Heart left ventricle (tissue), 16 donors: ENCODE measurements around the gene FUZ. TPM values are rescaled to one million over a fixed set of nuclear protein-coding genes. Genes with fewer than 3 reads are reported as not detected.

Experiments
- ATAC-seq, 4 donors: fragments of 200-7000 bp; cut with Tn5 transposase; one replicate each; pipeline ENCODE4 v1.9.1; 2020 to 2022; ENCODE audit warnings: moderate library complexity in 4 of 4, mild to moderate bottlenecking in 3 of 4, moderate number of reproducible peaks in 1 of 4
- DNase-seq, 5 donors: peaks; one replicate each; pipeline ENCODE4 v3.0.0-alpha.2; 2020
- H3K27ac ChIP-seq, 12 donors: fragments of 200-600 bp; sonication (generic) in 4 of 12; one replicate each; pipeline versions ENCODE4 v1.5.0 to v1.8.0; 2016 to 2022; ENCODE audit warnings: mild to moderate bottlenecking in 2 of 12
- H3K27me3 ChIP-seq, 9 donors: fragments of 200-600 bp; sonication (generic) in 2 of 9; one replicate each; pipeline versions ENCODE4 v1.5.1 to v1.8.0; 2016 to 2022; ENCODE audit warnings: mild to moderate bottlenecking in 3 of 9
- H3K36me3 ChIP-seq, 9 donors: fragments of 200-600 bp; sonication (generic) in 2 of 9; one replicate each; pipeline versions ENCODE4 v1.5.0 to v1.8.0; 2018 to 2022; ENCODE audit warnings: mild to moderate bottlenecking in 2 of 9
- H3K4me1 ChIP-seq, 12 donors: fragments of 200-600 bp; sonication (generic) in 4 of 12; one replicate each; pipeline versions ENCODE4 v1.5.0 to v1.8.0; 2016 to 2022; ENCODE audit warnings: mild to moderate bottlenecking in 3 of 12
- H3K4me3 ChIP-seq, 12 donors: fragments of 200-600 bp; sonication (generic) in 4 of 12; one replicate each; pipeline versions ENCODE4 v1.5.0 to v1.8.0; 2017 to 2022; ENCODE audit warnings: mild to moderate bottlenecking in 9 of 12, moderate library complexity in 4 of 12
- H3K9me3 ChIP-seq, 12 donors: fragments of 200-600 bp; sonication (generic) in 4 of 12; one replicate each; pipeline versions ENCODE4 v1.5.0 to v1.8.0; 2016 to 2022; ENCODE audit warnings: mild to moderate bottlenecking in 1 of 12
- POLR2A ChIP-seq, 2 donors: fragments of 450-650 bp; IDR thresholded peaks; one replicate each; pipeline ENCODE4 v1.6.1; 2017; ENCODE audit warnings: antibody characterized with exemption in 2 of 2, mild to moderate bottlenecking in 2 of 2, moderate library complexity in 2 of 2
- WGBS, 4 donors: extraction: QIAGEN DNeasy Blood & Tissue Kit in 2 of 4; methylation state at CpG; one replicate each; pipeline versions ENCODE4 v1.1.5 to v1.1.7; 2013 to 2018; 5-methylcytosine and 5-hydroxymethylcytosine counted together
- intact Hi-C, 10 donors: fragments of 100-400 bp; cut with DNase I; formaldehyde crosslinking; loops; one replicate each; pipeline versions ENCODE4 v1.11.1 to v1.14.2; 2022
- polyA plus RNA-seq, 2 donors: library from polyadenylated mRNA; stranded (reverse); fragments of 200-250 nt; gene quantifications; one replicate each; pipeline ENCODE4 v1.2.3, GENCODE V29; 2013
- total RNA-seq, 9 donors: library from RNA; depleted of rRNA in 2 of 9; stranded (reverse); fragments of >200 nt in 2 of 9; fragmentation: NEBNext Ultra II Directional in 3 of 9; extraction: Animal tissue kit (Norgen Biotek cat#: 25700) in 3 of 9; gene quantifications; one replicate each; pipeline versions ENCODE4 v1.1.0 to v1.2.4, GENCODE V29; 2016 to 2023
- TF ChIP-seq, protein P1 (sequence below), 12 donors: fragments of 200-600 bp; sonication (generic) in 4 of 12; IDR thresholded peaks; one replicate each; pipeline versions ENCODE4 v1.5.0 to v1.8.0; 2018 to 2022; ENCODE audit warnings: antibody characterized with exemption in 12 of 12, mild to moderate bottlenecking in 5 of 12
- donor health status: ischemic (EF 13 %, LVEDD 7.1; RV severe dilation, severe dysfunction).
- donor health status: healthy with polysubstance abuse.
- donor health status: DM: no; HTN: yes; CAD: no.
- donor health status: DM: no; HTN: no; CAD: no.
- donor health status: ischemic (EF 25% LVEDD 6.9; RV normal size, moderate dysfunction).
- donor health status: ischemic (EF 25% LVEDD 5.7; RV mildly dilated, moderate dysfunction).
- donor health status: healthy.
- donor health status: DM: yes; HTN: yes; CAD: no.
- donor health status: ischemic (EF 35%, LVEDD 5.7; RV mildly dilated, moderate dysfunction).
- donor health status: nonischemic (EF 11% LVEDD 7.7; RV severe dilation, severe dysfunction).
- donor health status: DM: yes; HTN: yes; CAD: no.
- donor health status: PGD.
- donor health status: ischemic (EF 29% LVEDD 5.4; RV normal size, mild dysfunction).
- donor health status: nonischemic (EF 23%, LVEDD 6.1; RV moderate dilation, normal function).

FUZ gene
- total and polyA plus RNA-seq, 11 donors = 12.7 to 29.1 (median 16.2) TPM

DNA sequence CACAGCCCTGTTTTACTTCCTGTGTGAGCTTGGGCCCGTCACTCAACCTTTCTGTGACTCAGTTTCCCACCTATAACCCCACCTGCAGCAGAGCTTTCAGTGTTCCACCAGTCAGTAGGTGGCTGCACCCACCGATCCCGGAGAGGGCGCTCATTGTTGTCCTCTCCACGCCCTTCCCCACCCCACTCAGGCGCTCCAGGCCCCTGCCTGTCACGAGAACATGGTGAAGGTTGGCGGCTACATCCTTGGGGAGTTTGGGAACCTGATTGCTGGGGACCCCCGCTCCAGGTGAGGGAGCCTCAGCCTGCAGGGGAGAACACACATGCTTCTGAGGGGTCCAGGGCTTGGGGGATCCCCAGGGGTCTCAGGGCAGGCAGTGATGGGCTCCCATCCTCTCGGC lies 12.3 kb downstream of the FUZ start:
- H3K27ac ChIP-seq = no peak overlapping the region
- H3K27me3 ChIP-seq = no peaks in the 10 kb centered on the region
- no peak overlapping the region for H3K4me3 ChIP-seq
- peaks cover 0 to 14% (median 1%) of the 10 kb centered on the region in 12 donors for H3K4me1 ChIP-seq
- DNase-seq (no peak), ATAC-seq (no peak)
- 91 to 97% (median 96%) methylated on average over 9 to 10 of the region's 10 CpGs for WGBS, 4 donors
- no peak for TF ChIP-seq POLR2A (IDR thresholded peaks at IDR 0.05)
- TF ChIP-seq, protein P1, sequence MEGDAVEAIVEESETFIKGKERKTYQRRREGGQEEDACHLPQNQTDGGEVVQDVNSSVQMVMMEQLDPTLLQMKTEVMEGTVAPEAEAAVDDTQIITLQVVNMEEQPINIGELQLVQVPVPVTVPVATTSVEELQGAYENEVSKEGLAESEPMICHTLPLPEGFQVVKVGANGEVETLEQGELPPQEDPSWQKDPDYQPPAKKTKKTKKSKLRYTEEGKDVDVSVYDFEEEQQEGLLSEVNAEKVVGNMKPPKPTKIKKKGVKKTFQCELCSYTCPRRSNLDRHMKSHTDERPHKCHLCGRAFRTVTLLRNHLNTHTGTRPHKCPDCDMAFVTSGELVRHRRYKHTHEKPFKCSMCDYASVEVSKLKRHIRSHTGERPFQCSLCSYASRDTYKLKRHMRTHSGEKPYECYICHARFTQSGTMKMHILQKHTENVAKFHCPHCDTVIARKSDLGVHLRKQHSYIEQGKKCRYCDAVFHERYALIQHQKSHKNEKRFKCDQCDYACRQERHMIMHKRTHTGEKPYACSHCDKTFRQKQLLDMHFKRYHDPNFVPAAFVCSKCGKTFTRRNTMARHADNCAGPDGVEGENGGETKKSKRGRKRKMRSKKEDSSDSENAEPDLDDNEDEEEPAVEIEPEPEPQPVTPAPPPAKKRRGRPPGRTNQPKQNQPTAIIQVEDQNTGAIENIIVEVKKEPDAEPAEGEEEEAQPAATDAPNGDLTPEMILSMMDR (IDR thresholded peaks at IDR 0.05) = no peak
- intact Hi-C loops = loop anchor here in 1 of 10 donors (5.0 kb wide), 1 partner anchor 33 kb away; the partner anchor contains the start of gene AP2A1
- peaks cover 5 to 96% (median 85%) of the 10 kb centered on the region in 9 donors for H3K36me3 ChIP-seq
- H3K9me3 ChIP-seq = no peaks in the 10 kb centered on the region

DNA sequence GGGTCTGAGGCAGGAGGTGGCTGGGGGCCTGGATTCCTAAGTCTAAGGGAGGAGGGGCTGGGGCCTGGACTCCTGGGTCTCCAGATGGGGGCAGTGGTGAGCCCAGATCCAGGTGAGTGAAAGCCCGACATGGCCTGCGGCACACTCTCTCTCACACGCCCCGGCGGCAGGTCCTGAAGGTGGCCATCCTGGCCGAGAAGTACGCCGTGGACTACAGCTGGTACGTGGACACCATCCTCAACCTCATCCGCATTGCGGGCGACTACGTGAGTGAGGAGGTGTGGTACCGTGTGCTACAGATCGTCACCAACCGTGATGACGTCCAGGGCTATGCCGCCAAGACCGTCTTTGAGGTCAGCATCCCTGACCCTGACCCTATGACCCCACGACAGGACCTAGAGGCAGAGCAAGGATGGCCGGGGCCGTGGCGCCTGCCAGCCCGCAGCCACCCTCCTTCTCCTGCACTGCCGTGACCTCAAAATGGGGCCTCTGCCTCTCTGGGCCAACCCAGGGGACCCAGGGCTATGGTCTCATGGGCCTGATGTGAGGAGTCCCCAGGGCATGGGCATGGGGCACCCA lies 13.2 kb downstream of the FUZ start:
- 91 to 95% (median 94%) methylated on average over 20 to 25 of the region's 25 CpGs for WGBS, 4 donors
- no peak overlapping the region for H3K27ac ChIP-seq
- no peak overlapping the region for H3K4me3 ChIP-seq
- intact Hi-C loops = loop anchor here in 1 of 10 donors (5.0 kb wide), 1 partner anchor 33 kb away; the partner anchor contains the start of gene AP2A1
- no peaks in the 10 kb centered on the region for H3K9me3 ChIP-seq
- H3K36me3 ChIP-seq = peaks cover 5 to 97% (median 87%) of the 10 kb centered on the region in 9 donors
- TF ChIP-seq POLR2A (IDR thresholded peaks at IDR 0.05) = no peak
- TF ChIP-seq, protein P1 (IDR thresholded peaks at IDR 0.05) = peak in 2 of 12 donors; percentile 7 to 8
- ATAC-seq (no peak), DNase-seq (no peak)
- peaks cover 0 to 14% (median 1%) of the 10 kb centered on the region in 12 donors for H3K4me1 ChIP-seq
- H3K27me3 ChIP-seq = no peaks in the 10 kb centered on the region

DNA sequence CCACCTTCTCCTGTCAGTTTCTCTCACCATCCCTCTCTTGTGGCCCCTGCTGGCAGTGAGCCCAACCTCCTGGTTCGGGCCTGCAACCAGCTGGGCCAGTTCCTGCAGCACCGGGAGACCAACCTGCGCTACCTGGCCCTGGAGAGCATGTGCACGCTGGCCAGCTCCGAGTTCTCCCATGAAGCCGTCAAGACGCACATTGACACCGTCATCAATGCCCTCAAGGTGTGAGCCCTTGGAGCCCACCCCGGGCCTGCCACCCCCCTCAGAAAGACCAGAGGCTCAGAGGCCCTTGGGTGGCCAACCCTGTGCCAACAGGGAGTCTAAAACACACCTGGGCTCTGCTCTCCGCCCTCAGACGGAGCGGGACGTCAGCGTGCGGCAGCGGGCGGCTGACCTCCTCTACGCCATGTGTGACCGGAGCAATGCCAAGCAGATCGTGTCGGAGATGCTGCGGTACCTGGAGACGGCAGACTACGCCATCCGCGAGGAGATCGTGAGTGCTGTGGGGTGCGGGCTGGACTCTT lies 13.8 kb downstream of the FUZ start:
- Histone ChIP-seq H3K4me1 (peaks cover 0 to 14% (median 1%) of the 10 kb centered on the region in 12 donors), H3K27ac (no peak overlapping the region), H3K27me3 (no peaks in the 10 kb centered on the region), H3K4me3 (no peak overlapping the region), H3K36me3 (peaks cover 5 to 97% (median 87%) of the 10 kb centered on the region in 9 donors), H3K9me3 (no peaks in the 10 kb centered on the region)
- WGBS, 4 donors = 91 to 93% (median 92%) methylated on average over 25 to 28 of the region's 28 CpGs
- no peak for DNase-seq
- intact Hi-C loops = no loop called here
- TF ChIP-seq, protein P1 (IDR thresholded peaks at IDR 0.05) = no peak
- no peak for TF ChIP-seq POLR2A (IDR thresholded peaks at IDR 0.05)
- ATAC-seq = no peak

DNA sequence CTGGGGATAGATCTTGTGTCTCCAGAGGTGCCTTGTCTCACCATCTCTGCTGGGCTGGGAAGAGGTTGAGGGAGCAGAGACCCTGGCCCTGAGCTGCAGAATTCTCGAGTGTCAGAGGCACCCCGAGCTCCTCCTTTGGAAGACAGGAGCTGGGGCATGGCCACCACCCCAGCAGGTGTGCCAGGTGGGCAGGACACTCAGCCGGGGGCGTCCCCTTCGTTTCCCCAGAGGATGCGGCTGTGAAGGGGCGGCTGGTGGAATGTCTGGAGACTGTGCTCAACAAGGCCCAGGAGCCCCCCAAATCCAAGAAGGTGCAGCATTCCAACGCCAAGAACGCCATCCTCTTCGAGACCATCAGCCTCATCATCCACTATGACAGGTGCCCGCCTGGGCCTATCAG lies 14.5 kb downstream of the FUZ start:
- Histone ChIP-seq H3K9me3 (no peaks in the 10 kb centered on the region), H3K27me3 (no peaks in the 10 kb centered on the region), H3K36me3 (peaks cover 5 to 97% (median 87%) of the 10 kb centered on the region in 9 donors), H3K4me3 (no peak overlapping the region), H3K27ac (no peak overlapping the region), H3K4me1 (peaks cover 0 to 14% (median 1%) of the 10 kb centered on the region in 12 donors)
- DNase-seq (no peak), ATAC-seq (no peak)
- intact Hi-C loops = no loop called here
- TF ChIP-seq POLR2A (IDR thresholded peaks at IDR 0.05) = no peak
- 94 to 96% (median 95%) methylated on average over 9 to 11 of the region's 11 CpGs for WGBS, 4 donors
